SK-N-SH treated with all-trans-retinoic acid at 6 μM for 48 hours (cell line): ENCODE measurements around the gene ASF1B.

Source experiments
- ATAC-seq: fragments of 200-7000 bp; cut with Tn5 transposase; 3 replicates; pipeline ENCODE4 v1.9.1; 2020; ENCODE audit warnings: mild to moderate bottlenecking, moderate library complexity
- ARNTL ChIP-seq: fragments of 450-650 bp; formaldehyde crosslinking; IDR thresholded peaks from 2 replicates; pipeline ENCODE4 v1.5.0; 2020; ENCODE audit warnings: low read depth, mild to moderate bottlenecking, moderate library complexity, borderline replicate concordance
- BACH2 ChIP-seq: fragments of 250-450 bp; sonication (Bioruptor Pico); IDR thresholded peaks from 2 replicates; pipeline ENCODE4 v1.9.0; 2021; ENCODE audit warnings: mild to moderate bottlenecking, borderline replicate concordance
- CSDC2 ChIP-seq: fragments of 250-450 bp; sonication (Bioruptor Pico); IDR thresholded peaks from 2 replicates; pipeline ENCODE4 v1.5.0; 2020; ENCODE audit warnings: mild to moderate bottlenecking, moderate library complexity
- ESRRG ChIP-seq: fragments of 250-450 bp; sonication (Bioruptor Pico); IDR thresholded peaks from 2 replicates; pipeline ENCODE4 v1.6.1; 2021; ENCODE audit warnings: mild to moderate bottlenecking
- GLIS3 ChIP-seq: fragments of 250-450 bp; sonication (Bioruptor Pico); IDR thresholded peaks from 2 replicates; pipeline ENCODE4 v1.5.0; 2020; ENCODE audit warnings: mild to moderate bottlenecking, moderate library complexity
- ISL1 ChIP-seq: fragments of 250-450 bp; sonication (Bioruptor Pico); IDR thresholded peaks from 2 replicates; pipeline ENCODE4 v2.1.2; 2022; ENCODE audit warnings: mild to moderate bottlenecking, moderate library complexity
- OSR1 ChIP-seq: fragments of 250-450 bp; sonication (Bioruptor Pico); IDR thresholded peaks from 2 replicates; pipeline ENCODE4 v1.8.0; 2022; ENCODE audit warnings: moderate library complexity, mild to moderate bottlenecking, inconsistent platforms
- POU6F1 ChIP-seq: fragments of 250-450 bp; sonication (Bioruptor Pico); IDR thresholded peaks from 2 replicates; pipeline ENCODE4 v1.8.0; 2021; ENCODE audit warnings: low read depth, mild to moderate bottlenecking, moderate library complexity, borderline replicate concordance
- PPARA ChIP-seq: fragments of 250-450 bp; sonication (Bioruptor Pico); IDR thresholded peaks from 2 replicates; pipeline ENCODE4 v1.5.0; 2020; ENCODE audit warnings: mild to moderate bottlenecking, borderline replicate concordance
- RARB ChIP-seq: fragments of 250-450 bp; sonication (Bioruptor Pico); IDR thresholded peaks from 2 replicates; pipeline ENCODE4 v1.8.0; 2021; ENCODE audit warnings: mild to moderate bottlenecking, moderate library complexity
- SNAI2 ChIP-seq: fragments of 250-450 bp; sonication (Bioruptor Pico); IDR thresholded peaks from 2 replicates; pipeline ENCODE4 v1.5.0; 2020; ENCODE audit warnings: mild to moderate bottlenecking, moderate library complexity
- TCF4 ChIP-seq: fragments of 250-450 bp; sonication (Bioruptor Pico); IDR thresholded peaks from 2 replicates; pipeline ENCODE4 v1.8.0; 2021; ENCODE audit warnings: mild to moderate bottlenecking, moderate library complexity, borderline replicate concordance
- TOX ChIP-seq: fragments of 250-450 bp; sonication (Bioruptor Pico); IDR thresholded peaks from 2 replicates; pipeline ENCODE4 v1.8.0; 2021; ENCODE audit warnings: mild to moderate bottlenecking, moderate library complexity, borderline replicate concordance
- ZC3H10 ChIP-seq: fragments of 250-450 bp; sonication (Bioruptor Pico); IDR thresholded peaks from 2 replicates; pipeline ENCODE4 v1.5.1; 2021; ENCODE audit warnings: mild to moderate bottlenecking, moderate library complexity
- ZFP3 ChIP-seq: fragments of 250-450 bp; sonication (Bioruptor Pico); IDR thresholded peaks from 2 replicates; pipeline ENCODE4 v1.5.0; 2020; ENCODE audit warnings: mild to moderate bottlenecking, moderate library complexity
- ZNF565 ChIP-seq: fragments of 450-650 bp; formaldehyde crosslinking; conservative IDR thresholded peaks from 2 replicates; pipeline ENCODE4 v1.5.0; 2020; ENCODE audit warnings: low read depth, mild to moderate bottlenecking, moderate library complexity
- ZNF70 ChIP-seq: fragments of 450-650 bp; formaldehyde crosslinking; IDR thresholded peaks from 2 replicates; pipeline ENCODE4 v1.5.0; 2020; ENCODE audit warnings: mild to moderate bottlenecking, moderate library complexity
- TF ChIP-seq, protein P1 (sequence below): fragments of 250-450 bp; sonication (Bioruptor Pico); IDR thresholded peaks from 2 replicates; pipeline ENCODE4 v1.5.1; 2020; ENCODE audit warnings: low read depth, mild to moderate bottlenecking, moderate library complexity
- TF ChIP-seq, protein P2 (sequence below): fragments of 250-450 bp; sonication (Bioruptor Pico); IDR thresholded peaks from 2 replicates; pipeline ENCODE4 v1.8.0; 2020; ENCODE audit warnings: mild to moderate bottlenecking, moderate library complexity, borderline replicate concordance
- TF ChIP-seq, protein P3 (sequence below): fragments of 250-450 bp; sonication (Bioruptor Pico); IDR thresholded peaks from 2 replicates; pipeline ENCODE4 v1.5.0; 2020; ENCODE audit warnings: mild to moderate bottlenecking, moderate library complexity
- TF ChIP-seq, protein P4 (sequence below): fragments of 250-450 bp; sonication (Bioruptor Pico); IDR thresholded peaks from 2 replicates; pipeline ENCODE4 v1.5.1; 2021; ENCODE audit warnings: mild to moderate bottlenecking, moderate library complexity

ASF1B gene

DNA sequence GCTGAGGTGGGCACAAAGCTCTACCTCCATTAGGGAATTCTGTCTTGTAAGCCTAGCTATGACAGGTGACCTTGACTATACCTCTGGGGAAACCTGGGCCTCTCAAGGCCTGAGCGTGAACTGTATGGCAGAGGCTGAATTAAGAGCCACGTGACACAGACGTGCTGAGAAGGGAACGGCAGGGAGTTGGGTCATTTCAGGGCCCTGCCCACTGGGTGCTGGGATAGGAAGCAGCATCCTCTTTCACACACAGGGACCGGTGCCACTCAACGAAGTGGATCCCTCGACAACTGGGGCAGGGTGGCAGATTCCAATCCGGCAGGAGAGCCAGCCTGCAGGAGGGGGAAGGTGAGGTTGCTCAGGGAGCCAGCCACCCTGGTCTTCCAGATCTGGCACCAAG is 9.2 kb downstream of the ASF1B start:
- TF ChIP-seq CSDC2 (CRISPR knock-in tag) (no peak), SNAI2 (no peak), POU6F1 (CRISPR knock-in tag) (no peak), BACH2 (no peak), ARNTL (no peak), GLIS3 (CRISPR knock-in tag) (no peak), ISL1 (CRISPR knock-in tag) (no peak), ZC3H10 (CRISPR knock-in tag) (no peak)
- TF ChIP-seq, protein P1, sequence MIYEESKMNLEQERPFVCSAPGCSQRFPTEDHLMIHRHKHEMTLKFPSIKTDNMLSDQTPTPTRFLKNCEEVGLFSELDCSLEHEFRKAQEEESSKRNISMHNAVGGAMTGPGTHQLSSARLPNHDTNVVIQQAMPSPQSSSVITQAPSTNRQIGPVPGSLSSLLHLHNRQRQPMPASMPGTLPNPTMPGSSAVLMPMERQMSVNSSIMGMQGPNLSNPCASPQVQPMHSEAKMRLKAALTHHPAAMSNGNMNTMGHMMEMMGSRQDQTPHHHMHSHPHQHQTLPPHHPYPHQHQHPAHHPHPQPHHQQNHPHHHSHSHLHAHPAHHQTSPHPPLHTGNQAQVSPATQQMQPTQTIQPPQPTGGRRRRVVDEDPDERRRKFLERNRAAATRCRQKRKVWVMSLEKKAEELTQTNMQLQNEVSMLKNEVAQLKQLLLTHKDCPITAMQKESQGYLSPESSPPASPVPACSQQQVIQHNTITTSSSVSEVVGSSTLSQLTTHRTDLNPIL (CRISPR knock-in tag), result no peak
- ATAC-seq, result no peak

- TF ChIP-seq RARB (CRISPR knock-in tag) (no peak), OSR1 (CRISPR knock-in tag) (no peak), ZNF565 (CRISPR knock-in tag) (no peak), SNAI2 (no peak), GLIS3 (CRISPR knock-in tag) (no peak), ZFP3 (CRISPR knock-in tag) (no peak), ARNTL (no peak), ZNF70 (CRISPR knock-in tag) (no peak), TCF4 (CRISPR knock-in tag) (no peak), ESRRG (CRISPR knock-in tag) (no peak), CSDC2 (CRISPR knock-in tag) (no peak), PPARA (no peak), POU6F1 (CRISPR knock-in tag) (no peak), TOX (CRISPR knock-in tag) (no peak)
- TF ChIP-seq, protein P2, sequence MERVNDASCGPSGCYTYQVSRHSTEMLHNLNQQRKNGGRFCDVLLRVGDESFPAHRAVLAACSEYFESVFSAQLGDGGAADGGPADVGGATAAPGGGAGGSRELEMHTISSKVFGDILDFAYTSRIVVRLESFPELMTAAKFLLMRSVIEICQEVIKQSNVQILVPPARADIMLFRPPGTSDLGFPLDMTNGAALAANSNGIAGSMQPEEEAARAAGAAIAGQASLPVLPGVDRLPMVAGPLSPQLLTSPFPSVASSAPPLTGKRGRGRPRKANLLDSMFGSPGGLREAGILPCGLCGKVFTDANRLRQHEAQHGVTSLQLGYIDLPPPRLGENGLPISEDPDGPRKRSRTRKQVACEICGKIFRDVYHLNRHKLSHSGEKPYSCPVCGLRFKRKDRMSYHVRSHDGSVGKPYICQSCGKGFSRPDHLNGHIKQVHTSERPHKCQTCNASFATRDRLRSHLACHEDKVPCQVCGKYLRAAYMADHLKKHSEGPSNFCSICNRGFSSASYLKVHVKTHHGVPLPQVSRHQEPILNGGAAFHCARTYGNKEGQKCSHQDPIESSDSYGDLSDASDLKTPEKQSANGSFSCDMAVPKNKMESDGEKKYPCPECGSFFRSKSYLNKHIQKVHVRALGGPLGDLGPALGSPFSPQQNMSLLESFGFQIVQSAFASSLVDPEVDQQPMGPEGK, result no peak
- TF ChIP-seq, protein P3, sequence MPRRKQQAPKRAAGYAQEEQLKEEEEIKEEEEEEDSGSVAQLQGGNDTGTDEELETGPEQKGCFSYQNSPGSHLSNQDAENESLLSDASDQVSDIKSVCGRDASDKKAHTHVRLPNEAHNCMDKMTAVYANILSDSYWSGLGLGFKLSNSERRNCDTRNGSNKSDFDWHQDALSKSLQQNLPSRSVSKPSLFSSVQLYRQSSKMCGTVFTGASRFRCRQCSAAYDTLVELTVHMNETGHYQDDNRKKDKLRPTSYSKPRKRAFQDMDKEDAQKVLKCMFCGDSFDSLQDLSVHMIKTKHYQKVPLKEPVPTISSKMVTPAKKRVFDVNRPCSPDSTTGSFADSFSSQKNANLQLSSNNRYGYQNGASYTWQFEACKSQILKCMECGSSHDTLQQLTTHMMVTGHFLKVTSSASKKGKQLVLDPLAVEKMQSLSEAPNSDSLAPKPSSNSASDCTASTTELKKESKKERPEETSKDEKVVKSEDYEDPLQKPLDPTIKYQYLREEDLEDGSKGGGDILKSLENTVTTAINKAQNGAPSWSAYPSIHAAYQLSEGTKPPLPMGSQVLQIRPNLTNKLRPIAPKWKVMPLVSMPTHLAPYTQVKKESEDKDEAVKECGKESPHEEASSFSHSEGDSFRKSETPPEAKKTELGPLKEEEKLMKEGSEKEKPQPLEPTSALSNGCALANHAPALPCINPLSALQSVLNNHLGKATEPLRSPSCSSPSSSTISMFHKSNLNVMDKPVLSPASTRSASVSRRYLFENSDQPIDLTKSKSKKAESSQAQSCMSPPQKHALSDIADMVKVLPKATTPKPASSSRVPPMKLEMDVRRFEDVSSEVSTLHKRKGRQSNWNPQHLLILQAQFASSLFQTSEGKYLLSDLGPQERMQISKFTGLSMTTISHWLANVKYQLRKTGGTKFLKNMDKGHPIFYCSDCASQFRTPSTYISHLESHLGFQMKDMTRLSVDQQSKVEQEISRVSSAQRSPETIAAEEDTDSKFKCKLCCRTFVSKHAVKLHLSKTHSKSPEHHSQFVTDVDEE, result no peak
- TF ChIP-seq, protein P1 (CRISPR knock-in tag), result no peak
- TF ChIP-seq, protein P4, sequence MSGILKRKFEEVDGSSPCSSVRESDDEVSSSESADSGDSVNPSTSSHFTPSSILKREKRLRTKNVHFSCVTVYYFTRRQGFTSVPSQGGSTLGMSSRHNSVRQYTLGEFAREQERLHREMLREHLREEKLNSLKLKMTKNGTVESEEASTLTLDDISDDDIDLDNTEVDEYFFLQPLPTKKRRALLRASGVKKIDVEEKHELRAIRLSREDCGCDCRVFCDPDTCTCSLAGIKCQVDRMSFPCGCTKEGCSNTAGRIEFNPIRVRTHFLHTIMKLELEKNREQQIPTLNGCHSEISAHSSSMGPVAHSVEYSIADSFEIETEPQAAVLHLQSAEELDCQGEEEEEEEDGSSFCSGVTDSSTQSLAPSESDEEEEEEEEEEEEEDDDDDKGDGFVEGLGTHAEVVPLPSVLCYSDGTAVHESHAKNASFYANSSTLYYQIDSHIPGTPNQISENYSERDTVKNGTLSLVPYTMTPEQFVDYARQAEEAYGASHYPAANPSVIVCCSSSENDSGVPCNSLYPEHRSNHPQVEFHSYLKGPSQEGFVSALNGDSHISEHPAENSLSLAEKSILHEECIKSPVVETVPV, result no peak
- no peak for ATAC-seq
These were observed 13.5 kb downstream of the ASF1B start for GRCh38 chr19:14122924-14123323.
